ENCODE measurements around the gene TRMU. TPM values are rescaled to one million over a fixed set of nuclear protein-coding genes. Genes with fewer than 3 reads are reported as not detected.

Gene TRMU
- total and polyA plus RNA-seq, 10 donors, result 23.7 to 59.6 (median 43.3) TPM

GRCh38 chr22:46397514-46397913, 62.0 kb downstream of the TRMU start:
- Histone ChIP-seq H3K4me3 (no peak overlapping the region), H3K9me3 (no peaks in the 10 kb centered on the region), H3K27ac (no peak overlapping the region), H3K36me3 (peaks cover 0 to 25% (median 0%) of the 10 kb centered on the region in 6 donors), H3K27me3 (replicated peaks in 1 of 7) (no peaks in the 10 kb centered on the region), H3K4me1 (no peaks in the 10 kb centered on the region)
- intact Hi-C loops (cut with DNase I; ENCODE audit: low total_unique reads), result no loop called here
- 80 to 88% (median 85%) methylated on average over 11 to 18 of the region's 18 CpGs for WGBS, 5 donors
- TF ChIP-seq POLR2AphosphoS5 (IDR thresholded peaks at IDR 0.05) (no peak), POLR2A (IDR thresholded peaks at IDR 0.05) (no peak), CTCF (IDR thresholded peaks at IDR 0.05 in 8 of 11, conservative IDR thresholded peaks at IDR 0.05 in 3 of 11) (no peak)
- DNase-seq, result no peak

GRCh38 chr22:46397951-46398350, 62.4 kb downstream of the TRMU start:
- no peak for DNase-seq
- 84 to 92% (median 90%) methylated on average over 18 to 19 of the region's 19 CpGs for WGBS, 5 donors
- H3K36me3 ChIP-seq, result peaks cover 0 to 25% (median 0%) of the 10 kb centered on the region in 6 donors
- intact Hi-C loops (cut with DNase I; ENCODE audit: low total_unique reads), result no loop called here
- no peak overlapping the region for H3K27ac ChIP-seq
- no peak overlapping the region for H3K4me3 ChIP-seq
- H3K27me3 ChIP-seq (replicated peaks in 1 of 7), result no peaks in the 10 kb centered on the region
- H3K9me3 ChIP-seq, result no peaks in the 10 kb centered on the region
- H3K4me1 ChIP-seq, result no peaks in the 10 kb centered on the region
- TF ChIP-seq CTCF (IDR thresholded peaks at IDR 0.05 in 8 of 11, conservative IDR thresholded peaks at IDR 0.05 in 3 of 11) (no peak), POLR2AphosphoS5 (IDR thresholded peaks at IDR 0.05) (no peak), POLR2A (IDR thresholded peaks at IDR 0.05) (no peak)

GRCh38 chr22:46399251-46400024, 63.9 kb downstream of the TRMU start:
- Histone ChIP-seq H3K36me3 (peaks cover 0 to 19% (median 0%) of the 10 kb centered on the region in 6 donors), H3K4me1 (no peaks in the 10 kb centered on the region), H3K9me3 (no peaks in the 10 kb centered on the region), H3K4me3 (no peak overlapping the region), H3K27ac (no peak overlapping the region), H3K27me3 (replicated peaks in 1 of 7) (no peaks in the 10 kb centered on the region)
- DNase-seq, result no peak
- intact Hi-C loops (cut with DNase I; ENCODE audit: low total_unique reads), result no loop called here
- TF ChIP-seq CTCF (IDR thresholded peaks at IDR 0.05 in 8 of 11, conservative IDR thresholded peaks at IDR 0.05 in 3 of 11) (no peak), POLR2AphosphoS5 (IDR thresholded peaks at IDR 0.05) (no peak), POLR2A (IDR thresholded peaks at IDR 0.05) (no peak)
- 82 to 93% (median 85%) methylated on average over 15 to 16 of the region's 16 CpGs for WGBS, 5 donors

- no peak for TF ChIP-seq POLR2A (IDR thresholded peaks at IDR 0.05)
- TF ChIP-seq POLR2AphosphoS5 (IDR thresholded peaks at IDR 0.05), result no peak
- TF ChIP-seq CTCF (IDR thresholded peaks at IDR 0.05 in 8 of 11, conservative IDR thresholded peaks at IDR 0.05 in 3 of 11), result no peak
- DNase-seq, result no peak
- Histone ChIP-seq H3K27me3 (replicated peaks in 1 of 7) (no peaks in the 10 kb centered on the region), H3K4me3 (no peak overlapping the region), H3K36me3 (peaks cover 0 to 19% (median 0%) of the 10 kb centered on the region in 6 donors), H3K4me1 (no peaks in the 10 kb centered on the region), H3K9me3 (no peaks in the 10 kb centered on the region), H3K27ac (no peak overlapping the region)
- WGBS, 5 donors, result 85 to 93% (median 92%) methylated on average over 10 of the region's 10 CpGs
- intact Hi-C loops (cut with DNase I; ENCODE audit: low total_unique reads), result no loop called here
These were observed 65.9 kb downstream of the TRMU start for GRCh38 chr22:46401370-46401769.
